Fibroblast of lung (primary cell): Measurements from ENCODE around the gene LTC4S. TPM values are rescaled to one million over a fixed set of nuclear protein-coding genes. Genes with fewer than 3 reads are reported as not detected.

Experiments used
- DNase-seq, 2 donors: peaks; one replicate each; pipeline versions ENCODE4 v3.0.0 to v3.0.0-alpha.2; 2010; ENCODE audit warnings: low read depth in 2 of 2
- H2AFZ ChIP-seq: 2 replicates; pipeline ENCODE4 v1.5.1; 2012; ENCODE audit warnings: low read length, control low read depth, inconsistent platforms
- H3K27ac ChIP-seq: 2 replicates; pipeline ENCODE4 v1.5.1; 2011; ENCODE audit warnings: low read length, control low read depth; ENCODE audit not compliant: insufficient read depth
- H3K27me3 ChIP-seq: 2 replicates; pipeline ENCODE4 v1.5.1; 2011; ENCODE audit warnings: mild to moderate bottlenecking, low read length; ENCODE audit not compliant: control insufficient read depth, insufficient read depth
- H3K36me3 ChIP-seq: 2 replicates; pipeline ENCODE4 v1.5.1; 2011; ENCODE audit warnings: low read length; ENCODE audit not compliant: control insufficient read depth, insufficient read depth
- H3K4me1 ChIP-seq: 2 replicates; pipeline ENCODE4 v1.5.1; 2011; ENCODE audit warnings: low read length; ENCODE audit not compliant: control insufficient read depth, insufficient read depth; ENCODE audit errors: extremely low read depth
- H3K4me2 ChIP-seq: 2 replicates; pipeline ENCODE4 v1.5.1; 2011; ENCODE audit warnings: low read length, control low read depth; ENCODE audit not compliant: insufficient read depth; ENCODE audit errors: extremely low read depth
- H3K4me3 ChIP-seq, 4 experiments: fragments of 200-600 bp in 1 of 4; sonication (generic) in 1 of 4; replicated peaks in 1 of 4; 2 replicates each; pipeline ENCODE4 v1.5.1; 2011 to 2016; ENCODE audit warnings: low read length in 4 of 4, low read depth in 3 of 4, mild to moderate bottlenecking in 3 of 4, control low read depth in 2 of 4, inconsistent platforms in 1 of 4, mixed read lengths in 1 of 4; ENCODE audit not compliant: insufficient read depth in 1 of 4; ENCODE audit errors: control extremely low read depth in 1 of 4
- H3K79me2 ChIP-seq: 2 replicates; pipeline ENCODE4 v1.5.1; 2012; ENCODE audit warnings: mild to moderate bottlenecking, low read length, inconsistent platforms; ENCODE audit not compliant: control insufficient read depth, insufficient read depth
- H3K9ac ChIP-seq: 2 replicates; pipeline ENCODE4 v1.5.1; 2011; ENCODE audit warnings: mild to moderate bottlenecking, low read length, control low read depth; ENCODE audit not compliant: insufficient read depth
- H3K9me3 ChIP-seq: 2 replicates; pipeline ENCODE4 v1.5.1; 2012; ENCODE audit warnings: low read depth, low read length; ENCODE audit not compliant: control insufficient read depth, insufficient read depth
- H4K20me1 ChIP-seq: 2 replicates; pipeline ENCODE4 v1.5.1; 2011; ENCODE audit warnings: low read length; ENCODE audit not compliant: control insufficient read depth, insufficient read depth; ENCODE audit errors: extremely low read depth
- EZH2 ChIP-seq: IDR thresholded peaks from 2 replicates; pipeline ENCODE4 v1.5.1; 2012; ENCODE audit warnings: low read length, control low read depth, mild to moderate bottlenecking; ENCODE audit errors: missing control alignments
- polyA plus RNA-seq, 2 donors: library from polyadenylated mRNA; depleted of rRNA in 1 of 2; stranded (reverse) in 1 of 2; unstranded in 1 of 2; fragments of >200 nt; gene quantifications; 2 replicates each; pipeline ENCODE4 v1.2.1, GENCODE V29; 2011 to 2012; ENCODE audit warnings: missing spikeins in 1 of 2
- total RNA-seq: library from RNA; depleted of rRNA; stranded (reverse); fragments of >200 nt; gene quantifications from 2 replicates; pipeline ENCODE4 v1.2.1, GENCODE V29; 2014
- TF ChIP-seq, protein P1 (sequence below), 2 donors: IDR thresholded peaks in 1 of 2; conservative IDR thresholded peaks in 1 of 2; 1 replicate in 1 of 2; 2 replicates in 1 of 2; pipeline ENCODE4 v1.5.1; 2011 to 2012; ENCODE audit warnings: low read length in 2 of 2, control low read depth in 1 of 2, inconsistent platforms in 1 of 2, low read depth in 1 of 2, mild to moderate bottlenecking in 1 of 2

LTC4S gene
- total and polyA plus RNA-seq, 2 donors (not counting 1 experiment from before 2014, with no cell fraction given): 0.32 to 0.83 TPM

DNA sequence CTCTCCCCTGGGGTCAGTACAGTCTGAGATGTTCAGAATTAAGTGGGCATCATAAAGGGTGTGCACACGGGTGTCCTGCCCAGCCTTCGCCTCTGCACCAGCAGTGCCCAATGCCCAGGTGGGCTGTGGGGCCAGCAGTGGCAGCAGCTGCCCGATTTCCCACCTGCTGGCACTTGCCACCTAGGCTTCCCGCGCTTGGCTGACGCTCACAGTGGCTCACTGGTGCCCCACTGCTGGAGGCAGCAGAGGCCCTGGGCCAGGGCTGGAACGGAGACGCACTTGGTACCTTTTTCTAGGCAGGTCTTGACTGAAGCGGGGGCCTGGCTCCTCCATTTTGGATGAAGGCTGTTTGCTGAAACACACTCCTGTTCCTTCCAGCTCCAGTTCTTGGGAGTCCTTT is 47.8 kb downstream of the LTC4S start:
- H2AFZ ChIP-seq: no peak overlapping the region
- no peaks in the 10 kb centered on the region for H3K79me2 ChIP-seq
- no peak overlapping the region for H3K4me3 ChIP-seq
- H3K9ac ChIP-seq: no peak overlapping the region
- DNase-seq: no peak
- H3K36me3 ChIP-seq: peaks cover 18% of the 10 kb centered on the region
- no peak overlapping the region for H3K4me2 ChIP-seq
- TF ChIP-seq, protein P1, sequence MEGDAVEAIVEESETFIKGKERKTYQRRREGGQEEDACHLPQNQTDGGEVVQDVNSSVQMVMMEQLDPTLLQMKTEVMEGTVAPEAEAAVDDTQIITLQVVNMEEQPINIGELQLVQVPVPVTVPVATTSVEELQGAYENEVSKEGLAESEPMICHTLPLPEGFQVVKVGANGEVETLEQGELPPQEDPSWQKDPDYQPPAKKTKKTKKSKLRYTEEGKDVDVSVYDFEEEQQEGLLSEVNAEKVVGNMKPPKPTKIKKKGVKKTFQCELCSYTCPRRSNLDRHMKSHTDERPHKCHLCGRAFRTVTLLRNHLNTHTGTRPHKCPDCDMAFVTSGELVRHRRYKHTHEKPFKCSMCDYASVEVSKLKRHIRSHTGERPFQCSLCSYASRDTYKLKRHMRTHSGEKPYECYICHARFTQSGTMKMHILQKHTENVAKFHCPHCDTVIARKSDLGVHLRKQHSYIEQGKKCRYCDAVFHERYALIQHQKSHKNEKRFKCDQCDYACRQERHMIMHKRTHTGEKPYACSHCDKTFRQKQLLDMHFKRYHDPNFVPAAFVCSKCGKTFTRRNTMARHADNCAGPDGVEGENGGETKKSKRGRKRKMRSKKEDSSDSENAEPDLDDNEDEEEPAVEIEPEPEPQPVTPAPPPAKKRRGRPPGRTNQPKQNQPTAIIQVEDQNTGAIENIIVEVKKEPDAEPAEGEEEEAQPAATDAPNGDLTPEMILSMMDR (conservative IDR thresholded peaks at IDR 0.05 in 1 of 2, IDR thresholded peaks at IDR 0.05 in 1 of 2; ENCODE audit: low read depth in 1 of 2, low read length in 2 of 2): no peak
- TF ChIP-seq EZH2: no peak
- no peaks in the 10 kb centered on the region for H3K9me3 ChIP-seq
- no peaks in the 10 kb centered on the region for H3K27me3 ChIP-seq
- no peak overlapping the region for H3K27ac ChIP-seq
- peaks cover under 1% of the 10 kb centered on the region for H3K4me1 ChIP-seq
- no peaks in the 10 kb centered on the region for H4K20me1 ChIP-seq

Other genes starting within 250 kb of the LTC4S start
- 77.8 and 78.3 TPM in 2 replicates for gene RUFY1, start 243.4 kb upstream of the LTC4S start, total RNA-seq
- gene RUFY1, start 243.4 kb upstream of the LTC4S start, polyA plus RNA-seq: 32.2 and 32.8 TPM in 2 replicates
- 630 and 689 TPM in 2 replicates for gene HNRNPH1, start 170.3 kb upstream of the LTC4S start, total RNA-seq
- 214 and 285 TPM in 2 replicates for gene HNRNPH1, start 170.3 kb upstream of the LTC4S start, polyA plus RNA-seq
- not detected in 2 replicates for gene CBY3, start 113.0 kb upstream of the LTC4S start, total RNA-seq
- gene CBY3, start 113.0 kb upstream of the LTC4S start, polyA plus RNA-seq: not detected in 2 replicates
- 518 and 589 TPM in 2 replicates for gene CANX, start 95.0 kb upstream of the LTC4S start, total RNA-seq
- 560 and 722 TPM in 2 replicates for gene CANX, start 95.0 kb upstream of the LTC4S start, polyA plus RNA-seq
- 5.1 and 6.4 TPM in 2 replicates for gene MAML1, start 61.2 kb upstream of the LTC4S start, total RNA-seq
- 7.3 and 7.5 TPM in 2 replicates for gene MAML1, start 61.2 kb upstream of the LTC4S start, polyA plus RNA-seq
- 116 and 157 TPM in 2 replicates for gene MGAT4B, start 12.9 kb downstream of the LTC4S start, total RNA-seq
- 172 and 175 TPM in 2 replicates for gene MGAT4B, start 12.9 kb downstream of the LTC4S start, polyA plus RNA-seq
- gene SQSTM1, start 26.9 kb downstream of the LTC4S start, total RNA-seq: 1,096 and 1,894 TPM in 2 replicates
- gene SQSTM1, start 26.9 kb downstream of the LTC4S start, polyA plus RNA-seq: 212 and 310 TPM in 2 replicates
- 15.4 and 21.0 TPM in 2 replicates for gene MRNIP, start 64.8 kb downstream of the LTC4S start, total RNA-seq
- 8.2 and 8.6 TPM in 2 replicates for gene MRNIP, start 64.8 kb downstream of the LTC4S start, polyA plus RNA-seq
- 47.0 and 48.7 TPM in 2 replicates for gene TBC1D9B, start 113.9 kb downstream of the LTC4S start, total RNA-seq
- gene TBC1D9B, start 113.9 kb downstream of the LTC4S start, polyA plus RNA-seq: 50.4 and 52.7 TPM in 2 replicates